Lower leg skin (tissue), 4 donors: ENCODE measurements around the gene JAM2. TPM values are rescaled to one million over a fixed set of nuclear protein-coding genes. Genes with fewer than 3 reads are reported as not detected.

ENCODE experiments used
- DNase-seq, 2 donors: peaks; one replicate each; pipeline ENCODE4 v3.0.0-alpha.2; 2019; ENCODE audit warnings: low spot score in 2 of 2
- H3K4me3 ChIP-seq: fragments of 200-600 bp; sonication (generic); 2 replicates; pipeline ENCODE4 v1.5.1; 2017; ENCODE audit warnings: mild to moderate bottlenecking, low read depth; ENCODE audit not compliant: poor library complexity, severe bottlenecking
- POLR2A ChIP-seq, 2 donors: fragments of 450-650 bp; IDR thresholded peaks; one replicate each; pipeline ENCODE4 v1.6.1; 2016 to 2017; ENCODE audit warnings: antibody characterized with exemption in 2 of 2, mild to moderate bottlenecking in 1 of 2, moderate library complexity in 1 of 2
- WGBS, 2 donors: methylation state at CpG; one replicate each; pipeline ENCODE4 v1.1.5; 2018; 5-methylcytosine and 5-hydroxymethylcytosine counted together
- intact Hi-C: fragments of 100-400 bp; cut with DNase I; formaldehyde crosslinking; loops from one replicate; pipeline ENCODE4 v1.15.0; 2023; ENCODE audit warnings: low total_unique reads
- total RNA-seq, 4 donors: library from RNA; depleted of rRNA; stranded (reverse); fragments of >200 nt; gene quantifications; one replicate each; pipeline ENCODE4 v1.1.0, GENCODE V29; 2016
- TF ChIP-seq, protein P1 (sequence below), 3 donors: fragments of 450-650 bp; IDR thresholded peaks; one replicate each; pipeline ENCODE4 v1.5.1; 2016; ENCODE audit warnings: antibody characterized with exemption in 3 of 3, mild to moderate bottlenecking in 3 of 3, moderate library complexity in 2 of 3

The JAM2 gene, protein sequence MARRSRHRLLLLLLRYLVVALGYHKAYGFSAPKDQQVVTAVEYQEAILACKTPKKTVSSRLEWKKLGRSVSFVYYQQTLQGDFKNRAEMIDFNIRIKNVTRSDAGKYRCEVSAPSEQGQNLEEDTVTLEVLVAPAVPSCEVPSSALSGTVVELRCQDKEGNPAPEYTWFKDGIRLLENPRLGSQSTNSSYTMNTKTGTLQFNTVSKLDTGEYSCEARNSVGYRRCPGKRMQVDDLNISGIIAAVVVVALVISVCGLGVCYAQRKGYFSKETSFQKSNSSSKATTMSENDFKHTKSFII
- 10 to 100 TPM in 1 of 4 donors, 1 to 10 TPM in 3; 1.5 to 11.1 (median 4.1) TPM for total RNA-seq

DNA sequence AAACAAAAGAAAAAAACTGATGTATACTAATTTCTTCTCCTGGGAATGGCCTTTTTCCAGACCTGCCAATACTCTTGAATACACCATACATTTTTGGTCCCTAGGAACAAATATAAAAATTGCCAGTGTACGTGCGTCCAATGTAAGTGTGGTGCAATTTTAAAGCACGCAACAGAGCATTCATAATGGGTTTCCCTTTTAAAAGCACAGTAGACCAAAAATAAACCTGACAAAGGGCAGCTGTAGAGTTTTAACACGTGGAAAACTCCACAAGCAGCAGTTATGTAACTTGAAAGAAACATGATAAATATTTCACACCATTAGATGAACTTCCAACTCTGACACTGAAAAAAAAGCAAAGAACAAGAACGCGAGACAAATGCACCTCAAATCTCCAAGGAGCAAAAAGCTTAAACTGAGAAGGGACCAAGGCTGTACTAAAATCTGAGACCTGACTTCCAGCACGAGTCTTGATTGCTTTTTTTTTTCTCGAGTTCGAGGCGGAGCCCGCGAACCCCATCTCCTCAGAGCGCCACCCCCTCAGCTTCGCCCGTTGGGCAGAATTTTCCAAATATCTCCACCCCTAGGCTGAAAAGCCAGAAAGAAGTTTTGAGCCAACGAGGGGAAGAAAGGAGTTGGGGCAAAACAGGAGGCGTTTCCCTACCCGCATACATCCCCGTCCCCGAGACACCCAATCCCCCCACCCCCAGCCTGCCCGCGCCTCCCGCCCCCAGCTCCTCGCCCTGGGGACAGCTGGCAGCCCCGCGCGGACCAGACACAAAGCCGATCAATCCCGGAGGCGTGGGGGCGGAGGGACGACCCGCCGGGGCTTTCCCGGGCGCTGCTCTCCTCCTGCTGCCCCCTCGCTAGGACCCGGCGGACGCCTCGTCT, at the start of gene JAM2:
Gene JAM2 (plus strand): TSS at position 599 of the 891 bp plus-strand sequence. CDS start 564 bp downstream, outside the sequence.
- WGBS, 2 donors: 0 to 1% methylated on average over 40 to 41 of the region's 41 CpGs
- peak within 1 kb of the TSS; percentile 48 for H3K4me3 ChIP-seq
- TF ChIP-seq, protein P1, sequence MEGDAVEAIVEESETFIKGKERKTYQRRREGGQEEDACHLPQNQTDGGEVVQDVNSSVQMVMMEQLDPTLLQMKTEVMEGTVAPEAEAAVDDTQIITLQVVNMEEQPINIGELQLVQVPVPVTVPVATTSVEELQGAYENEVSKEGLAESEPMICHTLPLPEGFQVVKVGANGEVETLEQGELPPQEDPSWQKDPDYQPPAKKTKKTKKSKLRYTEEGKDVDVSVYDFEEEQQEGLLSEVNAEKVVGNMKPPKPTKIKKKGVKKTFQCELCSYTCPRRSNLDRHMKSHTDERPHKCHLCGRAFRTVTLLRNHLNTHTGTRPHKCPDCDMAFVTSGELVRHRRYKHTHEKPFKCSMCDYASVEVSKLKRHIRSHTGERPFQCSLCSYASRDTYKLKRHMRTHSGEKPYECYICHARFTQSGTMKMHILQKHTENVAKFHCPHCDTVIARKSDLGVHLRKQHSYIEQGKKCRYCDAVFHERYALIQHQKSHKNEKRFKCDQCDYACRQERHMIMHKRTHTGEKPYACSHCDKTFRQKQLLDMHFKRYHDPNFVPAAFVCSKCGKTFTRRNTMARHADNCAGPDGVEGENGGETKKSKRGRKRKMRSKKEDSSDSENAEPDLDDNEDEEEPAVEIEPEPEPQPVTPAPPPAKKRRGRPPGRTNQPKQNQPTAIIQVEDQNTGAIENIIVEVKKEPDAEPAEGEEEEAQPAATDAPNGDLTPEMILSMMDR (IDR thresholded peaks at IDR 0.05): no peak
- no peak for TF ChIP-seq POLR2A (IDR thresholded peaks at IDR 0.05)
- peak in 1 of 2 donors; percentile 83 for DNase-seq
- intact Hi-C loops: no loop called here

DNA sequence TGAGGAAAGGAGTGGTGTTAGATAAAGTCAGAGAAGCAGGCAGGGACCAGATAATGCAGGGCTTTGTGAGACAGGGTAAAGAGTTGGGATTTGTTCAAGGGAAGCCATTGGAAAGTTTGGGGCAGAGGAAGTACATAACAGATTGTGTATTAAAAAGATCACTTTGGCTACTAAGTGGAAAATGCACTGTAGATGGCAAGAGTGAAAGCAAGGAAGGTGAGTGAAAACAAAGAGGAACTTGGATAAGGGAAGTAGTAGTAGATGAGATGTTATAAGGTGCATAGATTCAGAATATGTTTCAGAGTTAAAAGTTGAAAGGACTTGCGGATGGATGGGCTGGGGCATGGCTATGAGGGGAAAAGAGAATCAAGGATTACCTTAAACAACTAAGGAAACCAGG, 49.2 kb upstream of the JAM2 start:
- H3K4me3 ChIP-seq: no peak overlapping the region
- intact Hi-C loops: no loop called here
- no peak for DNase-seq
- 95 to 96% methylated on average over 1 of the region's 1 CpG for WGBS, 2 donors
- TF ChIP-seq POLR2A (IDR thresholded peaks at IDR 0.05): no peak
- TF ChIP-seq, protein P1 (IDR thresholded peaks at IDR 0.05): no peak

DNA sequence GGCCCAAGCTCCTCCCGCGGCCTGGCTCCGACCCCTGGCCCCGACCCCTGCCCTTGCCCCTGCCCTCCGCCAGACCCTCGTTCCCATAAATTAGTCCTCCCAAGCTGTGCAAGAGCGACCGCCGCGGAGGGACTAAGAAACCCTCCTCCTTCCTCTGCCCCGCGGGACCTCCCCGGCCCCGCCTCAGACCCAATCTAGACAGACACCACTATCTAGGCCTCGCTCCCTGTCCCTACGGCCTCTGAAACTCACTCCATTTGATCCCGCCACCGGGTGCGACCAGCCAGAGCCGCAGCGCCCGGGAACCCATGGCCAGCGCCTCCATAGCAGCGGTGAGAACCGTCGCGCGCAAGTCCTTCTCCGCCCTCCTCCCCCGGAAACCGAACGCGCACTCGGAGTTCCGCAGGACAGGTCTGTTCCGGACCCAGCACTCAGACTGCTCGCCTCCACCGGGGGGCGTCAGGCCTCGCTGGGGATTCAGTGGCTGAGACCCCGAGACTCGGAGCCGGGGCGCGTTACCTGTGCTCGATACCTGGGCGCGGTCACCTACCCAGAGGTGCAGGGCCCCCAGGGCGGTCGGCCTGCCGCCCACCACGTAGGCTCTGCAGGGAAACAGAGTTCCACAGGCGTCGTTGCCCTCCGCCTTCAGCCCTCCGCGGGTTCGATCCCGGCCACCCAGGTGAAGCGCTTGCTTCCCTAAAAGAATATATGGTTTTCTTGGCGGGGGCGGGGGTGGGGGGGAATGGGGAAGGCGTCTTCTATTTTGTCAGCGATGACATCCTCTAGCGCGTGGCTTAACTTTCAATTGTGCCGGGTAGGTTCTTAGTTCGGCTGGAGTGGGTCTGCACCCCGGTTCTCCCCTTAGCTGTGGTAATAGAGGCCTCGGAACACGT, 31.7 kb upstream of the JAM2 start, which contains the start of gene MRPL39:
Gene MRPL39 (minus strand): TSS at position 331 of the 893 bp plus-strand sequence. CDS start 6 bp downstream, at position 325.
- 0 to 1% methylated on average over 31 to 47 of the region's 71 CpGs for WGBS, 2 donors
- DNase-seq: peak; percentile 75 to 97
- TF ChIP-seq POLR2A (IDR thresholded peaks at IDR 0.05): no peak
- TF ChIP-seq, protein P1 (IDR thresholded peaks at IDR 0.05): no peak
- intact Hi-C loops: loop anchor here (2.0 kb wide), 1 partner anchor 99 kb away; no protein-coding TSS in a partner anchor
- peak within 1 kb of the TSS; percentile 79 for H3K4me3 ChIP-seq

DNA sequence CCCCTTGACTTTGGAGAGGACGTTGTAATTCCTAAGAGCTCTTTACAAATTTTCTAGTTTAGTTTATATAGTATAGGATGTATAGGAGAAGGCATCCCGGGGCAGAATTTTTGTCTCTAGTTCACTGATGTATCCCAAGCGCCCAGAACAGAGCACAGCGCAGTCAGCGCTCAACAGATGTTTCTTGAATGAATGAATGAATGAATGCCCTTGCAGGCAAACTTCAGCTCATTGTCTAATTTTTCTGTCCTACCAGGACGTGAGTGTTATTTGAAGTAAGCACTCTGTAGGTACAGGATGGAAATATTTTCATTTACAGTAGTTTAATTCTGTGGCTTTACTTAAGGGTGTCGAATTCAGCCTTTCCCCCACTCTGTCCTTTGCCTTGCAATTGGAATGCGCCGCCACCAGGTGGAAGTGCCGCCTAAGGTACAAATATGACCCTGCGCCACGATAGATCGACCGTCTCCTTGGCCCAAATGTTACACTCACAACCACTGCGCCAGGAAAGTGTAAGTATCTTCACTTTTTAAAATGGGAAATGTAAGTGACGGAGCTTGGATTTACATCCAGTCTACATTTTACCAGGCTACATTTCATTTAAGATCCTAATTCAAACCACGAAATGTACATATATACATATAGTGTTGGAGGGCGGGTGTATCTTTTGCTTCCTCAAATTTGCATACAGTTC, 30.9 kb upstream of the JAM2 start:
- WGBS, 2 donors: 6 to 8% methylated on average over 18 of the region's 18 CpGs
- intact Hi-C loops: loop anchor here (2.0 kb wide), 1 partner anchor 99 kb away; no protein-coding TSS in a partner anchor
- peak; percentile 76 to 96 for DNase-seq

More for the DNA sequence above, 30.9 kb upstream of the JAM2 start:
- H3K4me3 ChIP-seq: peak overlapping the region; percentile 79
- TF ChIP-seq, protein P1 (IDR thresholded peaks at IDR 0.05): peak in 1 of 3 donors; percentile 72
- TF ChIP-seq POLR2A (IDR thresholded peaks at IDR 0.05): no peak
